Fibroblast of skin of back (primary cell): ENCODE results near the gene PTPRK.

Experiments
- DNase-seq: peaks from one replicate; pipeline ENCODE4 v3.0.0-alpha.2; 2013

The PTPRK gene

GRCh38 chr6:128240024-128240428 is 280.4 kb downstream of the PTPRK start:
- no peak for DNase-seq

- DNase-seq, result no peak
Observed at GRCh38 chr6:128239146-128239545, 281.3 kb downstream of the PTPRK start.

- DNase-seq, result no peak
Observed at GRCh38 chr6:128238225-128238624, 282.2 kb downstream of the PTPRK start.

- peak; percentile 43 for DNase-seq
Observed at GRCh38 chr6:128235556-128235955, 284.8 kb downstream of the PTPRK start.

- DNase-seq, result no peak
Observed at GRCh38 chr6:128233531-128233930, 286.9 kb downstream of the PTPRK start.

- no peak for DNase-seq
Observed at GRCh38 chr6:128230267-128230989, 290.0 kb downstream of the PTPRK start.

GRCh38 chr6:128225612-128226011 is 294.8 kb downstream of the PTPRK start:
- no peak for DNase-seq

- DNase-seq, result no peak
Observed at GRCh38 chr6:128216917-128217316, 303.5 kb downstream of the PTPRK start.

- DNase-seq, result peak; percentile 83
Observed at GRCh38 chr6:128209771-128210170, 310.6 kb downstream of the PTPRK start.

- DNase-seq, result peak; percentile 64
Observed at GRCh38 chr6:128208851-128209580, 311.4 kb downstream of the PTPRK start.

- DNase-seq, result peak; percentile 73
Observed at GRCh38 chr6:128208078-128208477, 312.3 kb downstream of the PTPRK start.

GRCh38 chr6:128206610-128207426 is 313.6 kb downstream of the PTPRK start:
- DNase-seq, result no peak

- DNase-seq, result peak; percentile 64
Observed at GRCh38 chr6:128204616-128205015, 315.8 kb downstream of the PTPRK start.

- DNase-seq, result no peak
Observed at GRCh38 chr6:128202169-128202765, 318.1 kb downstream of the PTPRK start.

GRCh38 chr6:128200789-128201188 is 319.6 kb downstream of the PTPRK start:
- no peak for DNase-seq

- no peak for DNase-seq
Observed at GRCh38 chr6:128199461-128199860, 320.9 kb downstream of the PTPRK start.

GRCh38 chr6:128192972-128193371 is 327.4 kb downstream of the PTPRK start:
- no peak for DNase-seq

GRCh38 chr6:128188678-128189077 is 331.7 kb downstream of the PTPRK start:
- no peak for DNase-seq

GRCh38 chr6:128186729-128187128 is 333.7 kb downstream of the PTPRK start:
- DNase-seq, result peak; percentile 65

- no peak for DNase-seq
Observed at GRCh38 chr6:128179876-128180438, 340.4 kb downstream of the PTPRK start.

- no peak for DNase-seq
Observed at GRCh38 chr6:128174724-128175123, 345.7 kb downstream of the PTPRK start.
